Measurements from ENCODE around the gene DGLUCY. TPM values are rescaled to one million over a fixed set of nuclear protein-coding genes. Genes with fewer than 3 reads are reported as not detected.

DGLUCY gene
- total RNA-seq, 1 experiment from 2014 or later, result 54.8 TPM

DNA sequence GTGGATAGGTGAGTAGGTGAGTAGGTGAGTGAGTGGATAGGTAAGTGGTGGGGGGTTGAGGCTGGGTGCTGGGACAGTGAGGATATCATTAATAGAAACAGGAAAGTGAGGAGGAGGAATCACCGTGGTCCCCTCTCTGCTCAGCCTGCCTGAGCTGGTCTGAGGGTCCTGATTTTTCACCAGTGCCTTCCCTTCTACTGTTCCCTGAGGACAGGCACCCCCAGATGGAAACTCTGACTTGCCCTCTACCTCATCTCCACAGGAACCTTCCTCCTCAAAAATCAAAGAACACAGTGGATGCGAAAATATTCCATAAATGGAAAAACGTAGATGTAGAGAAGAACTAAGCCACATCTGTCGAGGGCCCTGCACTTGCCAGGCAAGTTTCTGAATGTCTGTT lies 128.8 kb downstream of the DGLUCY start:
- TF ChIP-seq CTCF (IDR thresholded peaks at IDR 0.05; ENCODE audit: insufficient read depth in 1 of 2, low read depth in 1 of 2, low read length in 1 of 2, severe bottlenecking in 1 of 2, unreplicated experiment in 1 of 2), result no peak
- H3K36me3 Mint-ChIP-seq (ENCODE audit: insufficient read depth, unreplicated experiment), result no peaks in the 10 kb centered on the region
- POLR2A ChIA-PET, result no interaction called here
- Histone ChIP-seq H3K27me3 (replicated peaks; ENCODE audit: control insufficient read depth, insufficient read depth, low read length) (no peaks in the 10 kb centered on the region), H3K4me3 (ENCODE audit: low read depth, low read length) (no peak overlapping the region), H3K9me3 (no peaks in the 10 kb centered on the region), H3K36me3 (ENCODE audit: control insufficient read depth, insufficient read depth, low read length) (no peaks in the 10 kb centered on the region), H3K4me1 (no peaks in the 10 kb centered on the region)
- DNase-seq, result no peak
- no TSS peak for BruUV-seq (replicated peaks)
- H3K27me3 Mint-ChIP-seq (ENCODE audit: insufficient read depth, unreplicated experiment), result peaks cover 7% of the 10 kb centered on the region
- H3K4me3 Mint-ChIP-seq (ENCODE audit: unreplicated experiment), result no peak overlapping the region
- CTCF ChIA-PET, result no interaction called here
- H3K4me1 Mint-ChIP-seq (ENCODE audit: low read depth, unreplicated experiment), result no peaks in the 10 kb centered on the region
- intact Hi-C loops (cut with micrococcal nuclease; ENCODE audit: unreplicated experiment), result no loop called here
- no peak overlapping the region for H3K27ac Mint-ChIP-seq (ENCODE audit: unreplicated experiment)
- H3K9me3 Mint-ChIP-seq (ENCODE audit: unreplicated experiment), result peaks cover 17% of the 10 kb centered on the region

DNA sequence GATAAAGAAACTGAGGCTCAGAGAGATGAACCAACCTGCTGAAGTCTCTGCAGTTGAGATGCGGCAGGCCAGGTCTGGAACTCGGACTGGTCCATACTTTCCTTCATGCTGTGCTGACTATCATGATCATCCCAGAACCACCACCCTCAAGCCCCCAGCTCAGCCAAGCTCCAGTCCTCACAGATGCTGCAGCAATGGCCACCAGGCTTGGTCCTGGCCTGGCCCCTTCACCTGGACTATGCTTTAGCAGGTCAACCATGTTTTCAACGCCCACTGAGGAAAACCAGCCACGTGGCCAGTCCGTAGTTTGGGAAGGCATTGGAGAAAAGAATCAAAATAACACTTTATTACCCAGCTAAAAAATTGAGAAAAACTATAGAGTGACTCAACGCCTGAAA lies 129.2 kb downstream of the DGLUCY start:
- no peaks in the 10 kb centered on the region for H3K9me3 ChIP-seq
- no peak overlapping the region for H3K4me3 ChIP-seq (ENCODE audit: low read depth, low read length)
- no peaks in the 10 kb centered on the region for H3K27me3 ChIP-seq (replicated peaks; ENCODE audit: control insufficient read depth, insufficient read depth, low read length)
- ChIA-PET CTCF (no interaction called here), POLR2A (no interaction called here)
- no TSS peak for BruUV-seq (replicated peaks)
- DNase-seq, result no peak
- TF ChIP-seq CTCF (IDR thresholded peaks at IDR 0.05; ENCODE audit: insufficient read depth in 1 of 2, low read depth in 1 of 2, low read length in 1 of 2, severe bottlenecking in 1 of 2, unreplicated experiment in 1 of 2), result no peak
- Mint-ChIP-seq H3K27ac (ENCODE audit: unreplicated experiment) (no peak overlapping the region), H3K27me3 (ENCODE audit: insufficient read depth, unreplicated experiment) (peaks cover 7% of the 10 kb centered on the region), H3K36me3 (ENCODE audit: insufficient read depth, unreplicated experiment) (no peaks in the 10 kb centered on the region), H3K9me3 (ENCODE audit: unreplicated experiment) (peaks cover 19% of the 10 kb centered on the region), H3K4me1 (ENCODE audit: low read depth, unreplicated experiment) (no peaks in the 10 kb centered on the region), H3K4me3 (ENCODE audit: unreplicated experiment) (no peak overlapping the region)
- intact Hi-C loops (cut with micrococcal nuclease; ENCODE audit: unreplicated experiment), result no loop called here
- H3K4me1 ChIP-seq, result no peaks in the 10 kb centered on the region
- H3K36me3 ChIP-seq (ENCODE audit: control insufficient read depth, insufficient read depth, low read length), result no peaks in the 10 kb centered on the region

- POLR2A ChIA-PET, result no interaction called here
- TF ChIP-seq CTCF (IDR thresholded peaks at IDR 0.05; ENCODE audit: insufficient read depth in 1 of 2, low read depth in 1 of 2, low read length in 1 of 2, severe bottlenecking in 1 of 2, unreplicated experiment in 1 of 2), result no peak
- peaks cover 5% of the 10 kb centered on the region for H3K27me3 Mint-ChIP-seq (ENCODE audit: insufficient read depth, unreplicated experiment)
- no peak within 1 kb of the TSS for H3K27ac Mint-ChIP-seq (ENCODE audit: unreplicated experiment)
- H3K36me3 Mint-ChIP-seq (ENCODE audit: insufficient read depth, unreplicated experiment), result no peaks in the 10 kb centered on the region
- Histone ChIP-seq H3K27me3 (replicated peaks; ENCODE audit: control insufficient read depth, insufficient read depth, low read length) (no peaks in the 10 kb centered on the region), H3K36me3 (ENCODE audit: control insufficient read depth, insufficient read depth, low read length) (no peaks in the 10 kb centered on the region), H3K4me1 (no peaks in the 10 kb centered on the region), H3K9me3 (no peaks in the 10 kb centered on the region), H3K4me3 (ENCODE audit: low read depth, low read length) (no peak within 1 kb of the TSS)
- H3K4me3 Mint-ChIP-seq (ENCODE audit: unreplicated experiment), result no peak within 1 kb of the TSS
- peaks cover 17% of the 10 kb centered on the region for H3K9me3 Mint-ChIP-seq (ENCODE audit: unreplicated experiment)
- no TSS peak for BruUV-seq (replicated peaks)
- intact Hi-C loops (cut with micrococcal nuclease; ENCODE audit: unreplicated experiment), result no loop called here
- DNase-seq, result no peak
- CTCF ChIA-PET, result no interaction called here
- no peaks in the 10 kb centered on the region for H3K4me1 Mint-ChIP-seq (ENCODE audit: low read depth, unreplicated experiment)
Measured at GRCh38 chr14:91244501-91244901, 130.6 kb downstream of the DGLUCY start, which contains the start of gene GPR68. TSS of gene GPR68 (minus strand) at chr14:91244704. CDS start at chr14:91235050, 9,654 bp downstream.

All from Caco-2 (cell line).